B cell (primary cell): ENCODE results near the gene UBAC1. TPM values are rescaled to one million over a fixed set of nuclear protein-coding genes. Genes with fewer than 3 reads are reported as not detected.
"Not testable (repeated sequence)": the region's sequence is repeated elsewhere in the genome, so short reads cannot be mapped to it uniquely, and the experiment has no call there.

ENCODE experiments used
- ATAC-seq: fragments of 200-7000 bp; cut with Tn5 transposase; one replicate; pipeline ENCODE4 v1.10.0; 2021; ENCODE audit warnings: low read depth, mild to moderate bottlenecking, moderate number of reproducible peaks, moderate library complexity
- CTCF ChIA-PET: fragments of 350-600 bp; sonication (Branson Sonifier 250); formaldehyde crosslinking; loops from one replicate; lab custom pipeline; 2021; ENCODE audit warnings: antibody characterized with exemption, inconsistent platforms; lab: Charles Lee
- POLR2A ChIA-PET: fragments of 350-600 bp; sonication (Branson Sonifier 250); formaldehyde crosslinking; loops from one replicate; lab custom pipeline; 2021; ENCODE audit warnings: antibody characterized with exemption; lab: Charles Lee
- DNase-seq: peaks from one replicate; pipeline ENCODE4 v3.0.0; 2013
- H2AFZ ChIP-seq: 2 replicates; pipeline ENCODE4 v1.6.1; 2012; ENCODE audit warnings: mild to moderate bottlenecking, low read depth, low read length; ENCODE audit not compliant: insufficient read depth, poor library complexity, severe bottlenecking
- H3K27ac ChIP-seq, 2 donors: 1 replicate in 1 of 2; 2 replicates in 1 of 2; pipeline ENCODE4 v1.5.1; 2012 to 2013; ENCODE audit warnings: low read length in 2 of 2, mild to moderate bottlenecking in 2 of 2, moderate library complexity in 1 of 2
- H3K27me3 ChIP-seq, 4 experiments: fragments of 200-600 bp in 1 of 4; sonication (generic) in 1 of 4; replicated peaks in 1 of 4; 1 replicate in 2 of 4; 2 replicates in 2 of 4; pipeline versions ENCODE4 v1.6.1 to v1.7.0; 2013 to 2016; ENCODE audit warnings: low read length in 3 of 4, mild to moderate bottlenecking in 2 of 4, mixed read lengths in 1 of 4, moderate library complexity in 1 of 4; ENCODE audit not compliant: insufficient read depth in 4 of 4, control insufficient read depth in 3 of 4; ENCODE audit errors: control extremely low read depth in 1 of 4
- H3K36me3 ChIP-seq, 2 experiments: replicated peaks in 1 of 2; 1 replicate in 1 of 2; 2 replicates in 1 of 2; pipeline versions ENCODE4 v1.6.1 to v1.7.1; 2013; ENCODE audit warnings: low read length in 1 of 2; ENCODE audit not compliant: insufficient read depth in 2 of 2, control insufficient read depth in 1 of 2; ENCODE audit errors: control extremely low read depth in 1 of 2, extremely low read depth in 1 of 2
- H3K4me1 ChIP-seq, 2 donors: fragments of 200-600 bp in 1 of 2; sonication (generic) in 1 of 2; 1 replicate in 1 of 2; 2 replicates in 1 of 2; pipeline versions ENCODE4 v1.5.1 to v1.6.1; 2013 to 2017; ENCODE audit warnings: low read length in 2 of 2; ENCODE audit not compliant: control insufficient read depth in 2 of 2, insufficient read depth in 2 of 2
- H3K4me2 ChIP-seq: replicated peaks from 2 replicates; pipeline ENCODE3; 2012; ENCODE audit warnings: mild to moderate bottlenecking, low read depth, low read length; ENCODE audit not compliant: poor library complexity, severe bottlenecking
- H3K4me3 ChIP-seq, 5 experiments: fragments of 200-600 bp in 1 of 5; sonication (generic) in 1 of 5; 1 replicate in 3 of 5; 2 replicates in 2 of 5; pipeline versions ENCODE4 v1.5.1 to v1.7.0; 2011 to 2016; ENCODE audit warnings: low read length in 4 of 5, mild to moderate bottlenecking in 4 of 5, low read depth in 2 of 5, control low read depth in 1 of 5, moderate library complexity in 1 of 5; ENCODE audit not compliant: insufficient read depth in 1 of 5; ENCODE audit errors: control extremely low read depth in 1 of 5, extremely low read depth in 1 of 5
- H3K79me2 ChIP-seq: fragments of 200-600 bp; sonication (generic); one replicate; pipeline ENCODE4 v1.6.0; 2016; ENCODE audit warnings: low read length; ENCODE audit not compliant: control insufficient read depth, insufficient read depth
- H3K9ac ChIP-seq: fragments of 200-600 bp; sonication (generic); 2 replicates; pipeline ENCODE4 v1.6.1; 2017; ENCODE audit warnings: mild to moderate bottlenecking, low read length, moderate library complexity
- H3K9me3 ChIP-seq, 3 donors: one replicate each; pipeline versions ENCODE4 v1.6.1 to v1.7.1; 2013; ENCODE audit warnings: low read length in 2 of 3; ENCODE audit not compliant: control insufficient read depth in 2 of 3, insufficient read depth in 1 of 3; ENCODE audit errors: control extremely low read depth in 1 of 3
- H4K20me1 ChIP-seq: 2 replicates; pipeline ENCODE4 v1.6.0; 2012; ENCODE audit warnings: mild to moderate bottlenecking, low read length; ENCODE audit not compliant: insufficient read depth, control insufficient read depth, poor library complexity, severe bottlenecking
- H3K27ac Mint-ChIP-seq: one replicate; pipeline ENCODE4 v1.8.0; 2021; ENCODE audit warnings: mixed read lengths
- H3K27me3 Mint-ChIP-seq: one replicate; pipeline ENCODE4 v1.8.0; 2021; ENCODE audit warnings: mixed read lengths
- H3K4me1 Mint-ChIP-seq: one replicate; pipeline ENCODE4 v1.8.0; 2021; ENCODE audit warnings: mixed read lengths
- H3K4me3 Mint-ChIP-seq: one replicate; pipeline ENCODE4 v1.8.0; 2021; ENCODE audit warnings: mixed read lengths
- H3K9me3 Mint-ChIP-seq: one replicate; pipeline ENCODE4 v1.8.0; 2022; ENCODE audit warnings: mixed read lengths; ENCODE audit not compliant: insufficient read depth
- CTCF ChIP-seq: fragments of 200-600 bp; IDR thresholded peaks from one replicate; pipeline ENCODE4 v1.8.0; 2022; ENCODE audit warnings: antibody characterized with exemption, mild to moderate bottlenecking
- EZH2 ChIP-seq: IDR thresholded peaks from 2 replicates; pipeline ENCODE4 v1.6.1; 2012; ENCODE audit warnings: borderline replicate concordance, low read depth, mild to moderate bottlenecking, moderate library complexity, low read length; ENCODE audit not compliant: insufficient read depth, poor library complexity, severe bottlenecking
- WGBS: methylation state at CpG from one replicate; pipeline ENCODE4 v1.1.5; 2013; ENCODE audit warnings: missing lambda C conversion rate; ENCODE audit not compliant: insufficient coverage; 5-methylcytosine and 5-hydroxymethylcytosine counted together
- intact Hi-C: fragments of 100-400 bp; cut with micrococcal nuclease; formaldehyde crosslinking; loops from one replicate; pipeline ENCODE4 v1.10.0; 2022
- polyA plus RNA-seq: library from polyadenylated mRNA; depleted of rRNA; stranded (reverse); fragments of >200 nt; gene quantifications from 2 replicates; pipeline ENCODE4 v1.2.3, GENCODE V29; 2012
- total RNA-seq, 2 donors: library from RNA; stranded (reverse); fragments of 120-200 nt in 1 of 2; gene quantifications; 1 replicate in 1 of 2; 2 replicates in 1 of 2; pipeline versions ENCODE4 v1.2.3 to v1.2.4, GENCODE V29; 2013 to 2022

Gene UBAC1
- total and polyA plus RNA-seq, 2 donors (not counting 1 experiment from before 2014, with no cell fraction given): 30.8 to 31.1 TPM

GRCh38 chr9:135944444-135945252 lies 16.5 kb downstream of the UBAC1 start:
- CTCF ChIA-PET: no interaction called here
- WGBS: 92% methylated on average over 36 of the region's 36 CpGs
- ATAC-seq: no peak
- no peak overlapping the region for H2AFZ ChIP-seq
- Mint-ChIP-seq H3K9me3 (no peaks in the 10 kb centered on the region), H3K27ac (no peak overlapping the region), H3K4me1 (no peaks in the 10 kb centered on the region), H3K27me3 (no peaks in the 10 kb centered on the region), H3K4me3 (no peak overlapping the region)
- H3K4me1 ChIP-seq: no peaks in the 10 kb centered on the region
- H3K9me3 ChIP-seq: no peaks in the 10 kb centered on the region
- H3K79me2 ChIP-seq: no peaks in the 10 kb centered on the region
- no peak overlapping the region for H3K27ac ChIP-seq
- no peak for TF ChIP-seq EZH2
- TF ChIP-seq CTCF: no peak
- H3K27me3 ChIP-seq: no peaks in the 10 kb centered on the region
- H3K9ac ChIP-seq: no peak overlapping the region
- POLR2A ChIA-PET: no interaction called here
- intact Hi-C loops: no loop called here
- no peak for DNase-seq
- H3K36me3 ChIP-seq: peaks cover 4 to 50% of the 10 kb centered on the region in 2 experiments
- no peak overlapping the region for H3K4me3 ChIP-seq
- H4K20me1 ChIP-seq: no peaks in the 10 kb centered on the region
- no peak overlapping the region for H3K4me2 ChIP-seq

DNA sequence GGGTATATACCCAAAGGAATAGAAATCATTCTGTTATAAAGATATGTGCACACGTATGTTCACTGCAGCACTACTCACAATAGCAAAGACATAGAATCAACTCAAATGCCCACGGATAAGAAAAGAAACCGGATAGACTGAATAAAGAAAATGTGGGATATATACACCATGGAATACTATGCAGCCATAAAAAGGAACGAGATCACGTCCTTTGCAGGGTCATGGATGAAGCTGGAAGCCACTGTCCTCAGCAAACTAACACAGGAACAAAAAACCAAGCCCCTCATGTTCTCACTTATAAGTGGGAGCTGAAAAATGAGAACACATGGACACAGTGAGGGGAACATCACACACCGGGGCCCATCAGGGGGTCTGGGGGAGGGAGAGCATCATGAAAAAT lies 17.6 kb downstream of the UBAC1 start:
- H3K36me3 ChIP-seq: peaks cover 4 to 56% of the 10 kb centered on the region in 2 experiments
- H3K4me1 ChIP-seq, POLR2A ChIA-PET, H2AFZ ChIP-seq, H4K20me1 ChIP-seq, H3K9me3 ChIP-seq, H3K27ac Mint-ChIP-seq, H3K4me3 Mint-ChIP-seq, H3K4me3 ChIP-seq, H3K9me3 Mint-ChIP-seq, H3K79me2 ChIP-seq, H3K4me1 Mint-ChIP-seq, CTCF ChIA-PET, intact Hi-C loops, H3K4me2 ChIP-seq, H3K9ac ChIP-seq, H3K27me3 ChIP-seq, ATAC-seq, H3K27me3 Mint-ChIP-seq, DNase-seq, H3K27ac ChIP-seq: not testable (repeated sequence)
- no CpG with 5 or more reads among the region's 6 CpGs for WGBS
